ENCODE results near the gene VNN1.

VNN1 gene, protein sequence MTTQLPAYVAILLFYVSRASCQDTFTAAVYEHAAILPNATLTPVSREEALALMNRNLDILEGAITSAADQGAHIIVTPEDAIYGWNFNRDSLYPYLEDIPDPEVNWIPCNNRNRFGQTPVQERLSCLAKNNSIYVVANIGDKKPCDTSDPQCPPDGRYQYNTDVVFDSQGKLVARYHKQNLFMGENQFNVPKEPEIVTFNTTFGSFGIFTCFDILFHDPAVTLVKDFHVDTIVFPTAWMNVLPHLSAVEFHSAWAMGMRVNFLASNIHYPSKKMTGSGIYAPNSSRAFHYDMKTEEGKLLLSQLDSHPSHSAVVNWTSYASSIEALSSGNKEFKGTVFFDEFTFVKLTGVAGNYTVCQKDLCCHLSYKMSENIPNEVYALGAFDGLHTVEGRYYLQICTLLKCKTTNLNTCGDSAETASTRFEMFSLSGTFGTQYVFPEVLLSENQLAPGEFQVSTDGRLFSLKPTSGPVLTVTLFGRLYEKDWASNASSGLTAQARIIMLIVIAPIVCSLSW

DNA sequence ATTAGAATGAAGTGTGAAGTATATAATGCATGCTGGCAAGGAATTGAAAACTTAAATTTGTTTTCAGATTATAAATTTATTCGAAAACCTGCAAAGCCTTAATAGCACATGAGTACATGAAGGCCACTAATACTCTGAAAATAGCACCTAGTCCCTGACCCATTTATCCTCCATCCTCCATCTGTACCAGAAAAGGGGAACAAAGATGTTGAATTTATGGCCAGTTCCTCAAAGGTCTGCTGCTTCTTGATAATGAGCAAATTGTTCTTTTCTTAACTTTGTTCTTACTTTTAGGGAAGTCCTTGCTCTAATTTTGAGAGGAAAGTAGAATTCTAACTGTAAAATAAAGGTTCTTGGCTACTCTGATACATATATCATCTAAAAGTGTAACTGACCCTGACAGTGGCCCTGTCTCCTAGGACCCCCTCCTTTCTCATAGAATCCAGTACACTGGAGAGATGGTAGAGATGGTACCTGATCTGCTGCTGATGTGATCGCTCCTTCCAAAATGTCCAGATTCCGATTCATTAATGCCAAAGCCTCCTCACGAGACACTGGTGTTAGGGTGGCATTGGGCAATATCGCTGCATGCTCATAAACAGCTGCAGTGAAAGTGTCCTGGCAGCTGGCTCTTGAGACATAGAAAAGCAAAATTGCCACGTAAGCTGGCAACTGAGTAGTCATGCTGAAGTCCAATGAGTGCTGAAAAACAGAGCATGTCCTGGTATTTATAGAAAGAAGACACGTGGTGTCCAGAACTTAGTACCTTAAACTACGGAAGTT is at the start of gene VNN1:
TSS of gene VNN1 (minus strand) at position 704 of the 783 bp plus-strand sequence. CDS start at position 684, 20 bp downstream.
- H3K36me3 ChIP-seq (ENCODE audit: insufficient read depth, low read length) = no peaks in the 10 kb centered on the region
- no peaks in the 10 kb centered on the region for H3K27me3 ChIP-seq (ENCODE audit: insufficient read depth, low read length)
- no peak within 1 kb of the TSS for H2AFZ ChIP-seq (ENCODE audit: low read depth, low read length)
- no peak within 1 kb of the TSS for H3K4me3 ChIP-seq (ENCODE audit: low read length)
- H3K4me1 ChIP-seq (ENCODE audit: insufficient read depth, low read length) = no peaks in the 10 kb centered on the region
- H3K9me3 ChIP-seq (ENCODE audit: low read length) = no peaks in the 10 kb centered on the region

DNA sequence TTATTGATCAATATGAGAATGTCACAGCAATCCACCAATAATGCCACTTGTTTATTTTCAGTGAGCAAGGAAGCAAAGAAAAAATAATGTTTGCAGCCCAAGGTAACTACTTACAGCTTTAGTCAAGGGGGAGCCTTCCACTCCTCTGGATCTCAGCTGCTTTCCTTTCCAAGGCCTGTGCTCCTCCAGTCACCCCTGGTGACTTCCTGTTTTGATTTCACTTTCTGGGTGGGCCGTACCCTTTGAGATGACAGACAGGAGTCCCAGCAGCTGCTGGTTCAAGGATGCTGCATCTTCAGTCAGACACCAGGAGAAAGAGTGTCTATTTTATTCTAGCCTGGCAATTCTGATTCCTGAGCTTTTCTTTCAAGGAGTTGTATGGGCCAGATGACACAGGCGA is 49.4 kb upstream of the VNN1 start:
- Histone ChIP-seq H3K4me3 (ENCODE audit: low read length) (no peak overlapping the region), H3K27me3 (ENCODE audit: insufficient read depth, low read length) (no peaks in the 10 kb centered on the region), H3K4me1 (ENCODE audit: insufficient read depth, low read length) (no peaks in the 10 kb centered on the region), H3K36me3 (ENCODE audit: insufficient read depth, low read length) (no peaks in the 10 kb centered on the region), H3K9me3 (ENCODE audit: low read length) (no peaks in the 10 kb centered on the region), H2AFZ (ENCODE audit: low read depth, low read length) (no peak overlapping the region)

DNA sequence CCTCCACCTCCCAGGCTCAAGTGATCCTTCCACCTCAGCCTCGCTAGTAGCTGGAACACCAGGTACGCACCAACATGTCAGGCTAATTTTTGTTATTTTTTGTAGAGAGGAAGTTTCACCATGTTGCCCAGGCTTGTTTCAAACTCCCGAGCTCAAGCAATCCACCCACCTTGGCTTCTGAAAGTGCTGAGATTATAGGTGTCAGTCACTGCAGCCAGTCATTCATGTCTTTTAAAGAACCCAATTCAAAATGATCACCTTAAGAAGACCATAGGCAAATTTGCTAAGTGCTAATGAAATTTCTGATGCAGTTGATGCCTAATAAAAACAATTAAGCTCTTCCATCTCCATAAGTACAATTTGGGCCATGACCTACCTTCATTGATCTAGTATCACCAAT is 46.4 kb upstream of the VNN1 start:
- H3K4me3 ChIP-seq (ENCODE audit: low read length) = no peak overlapping the region
- H3K9me3 ChIP-seq (ENCODE audit: low read length) = no peaks in the 10 kb centered on the region
- H3K4me1 ChIP-seq (ENCODE audit: insufficient read depth, low read length) = no peaks in the 10 kb centered on the region
- H2AFZ ChIP-seq (ENCODE audit: low read depth, low read length) = no peak overlapping the region
- H3K36me3 ChIP-seq (ENCODE audit: insufficient read depth, low read length) = no peaks in the 10 kb centered on the region
- no peaks in the 10 kb centered on the region for H3K27me3 ChIP-seq (ENCODE audit: insufficient read depth, low read length)

DNA sequence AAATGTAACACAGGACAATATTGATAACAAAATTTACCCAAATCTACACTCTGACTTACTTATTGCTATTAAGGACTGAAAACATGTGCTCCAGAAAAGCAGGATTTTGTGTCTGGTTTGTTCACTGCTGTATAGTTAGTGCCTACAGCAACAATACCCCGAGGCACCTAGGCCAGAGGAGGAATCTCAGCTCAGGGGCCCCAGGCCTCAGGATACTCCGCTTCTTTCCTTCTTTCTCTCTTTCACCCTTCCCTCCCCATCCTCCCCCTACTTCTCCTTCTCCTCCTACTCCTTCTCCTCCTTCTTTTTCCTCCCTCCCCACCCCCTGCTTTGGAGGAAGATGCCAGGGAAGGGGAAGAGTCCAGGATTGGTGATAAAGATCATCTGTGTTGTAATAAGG is 44.8 kb upstream of the VNN1 start:
- Histone ChIP-seq H3K36me3 (ENCODE audit: insufficient read depth, low read length) (no peaks in the 10 kb centered on the region), H3K27me3 (ENCODE audit: insufficient read depth, low read length) (no peaks in the 10 kb centered on the region), H2AFZ (ENCODE audit: low read depth, low read length) (no peak overlapping the region), H3K9me3 (ENCODE audit: low read length) (no peaks in the 10 kb centered on the region), H3K4me3 (ENCODE audit: low read length) (no peak overlapping the region), H3K4me1 (ENCODE audit: insufficient read depth, low read length) (no peaks in the 10 kb centered on the region)

DNA sequence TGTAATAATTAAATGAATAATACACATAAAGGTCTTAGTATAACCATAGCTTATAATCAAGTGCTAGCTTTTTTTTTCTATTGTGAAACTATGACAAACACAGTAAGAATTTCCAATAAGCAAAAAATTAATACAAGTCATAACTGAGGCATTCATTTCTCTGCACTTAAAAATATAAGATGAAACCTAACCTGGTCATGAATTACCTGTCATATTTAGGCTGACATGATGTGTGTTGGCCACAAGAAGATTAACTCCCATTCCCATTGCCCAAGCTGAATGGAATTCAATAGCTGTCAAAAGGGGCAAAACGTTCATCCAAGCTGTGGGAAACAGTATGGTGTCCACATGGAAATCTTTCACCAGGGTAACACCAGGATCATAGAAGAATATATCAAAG is 38.4 kb upstream of the VNN1 start:
- Histone ChIP-seq H3K4me3 (ENCODE audit: low read length) (no peak overlapping the region), H3K4me1 (ENCODE audit: insufficient read depth, low read length) (no peaks in the 10 kb centered on the region), H2AFZ (ENCODE audit: low read depth, low read length) (no peak overlapping the region), H3K9me3 (ENCODE audit: low read length) (no peaks in the 10 kb centered on the region), H3K36me3 (ENCODE audit: insufficient read depth, low read length) (no peaks in the 10 kb centered on the region), H3K27me3 (ENCODE audit: insufficient read depth, low read length) (no peaks in the 10 kb centered on the region)

DNA sequence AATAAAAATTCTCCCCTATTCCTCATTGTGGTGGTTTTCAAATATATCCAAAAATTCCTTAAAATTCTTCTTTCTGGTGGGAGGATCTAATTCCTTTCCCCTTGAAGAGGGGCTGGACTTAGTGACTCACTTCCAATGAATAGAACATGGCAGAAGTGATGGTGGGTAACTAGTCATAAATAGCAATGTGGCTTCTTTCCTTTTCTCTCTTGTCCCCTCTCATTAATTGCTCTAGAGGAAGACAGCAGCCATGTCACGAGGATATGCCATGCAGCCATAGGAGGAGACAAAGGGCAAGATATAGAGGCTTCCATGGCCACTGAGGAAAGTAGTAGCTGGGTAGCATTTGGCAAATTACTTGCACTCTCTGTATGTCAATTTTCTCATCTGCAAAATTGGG is 38.0 kb upstream of the VNN1 start:
- Histone ChIP-seq H3K4me1 (ENCODE audit: insufficient read depth, low read length) (no peaks in the 10 kb centered on the region), H3K9me3 (ENCODE audit: low read length) (no peaks in the 10 kb centered on the region), H3K27me3 (ENCODE audit: insufficient read depth, low read length) (no peaks in the 10 kb centered on the region), H3K36me3 (ENCODE audit: insufficient read depth, low read length) (no peaks in the 10 kb centered on the region), H2AFZ (ENCODE audit: low read depth, low read length) (no peak overlapping the region), H3K4me3 (ENCODE audit: low read length) (no peak overlapping the region)

DNA sequence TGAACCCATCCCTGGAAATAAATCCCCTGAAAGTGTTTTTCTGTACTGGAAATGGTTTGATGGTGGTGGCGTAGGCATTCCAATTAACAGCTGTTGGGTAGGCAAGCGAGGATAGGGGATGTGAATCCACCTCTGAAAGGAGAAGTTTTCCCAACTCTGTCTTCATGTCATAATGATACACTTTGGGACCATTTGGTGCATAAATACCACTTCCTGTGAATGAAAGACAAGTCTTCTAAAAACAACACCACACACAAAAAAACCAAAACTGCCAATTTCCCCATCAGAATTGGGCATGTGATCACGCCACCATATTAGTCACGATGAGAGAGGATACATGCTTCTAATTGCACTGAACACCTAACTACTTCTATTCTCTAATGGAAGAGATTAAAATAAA is 37.5 kb upstream of the VNN1 start:
- H3K36me3 ChIP-seq (ENCODE audit: insufficient read depth, low read length) = no peaks in the 10 kb centered on the region
- H3K4me3 ChIP-seq (ENCODE audit: low read length) = no peak overlapping the region
- H3K9me3 ChIP-seq (ENCODE audit: low read length) = no peaks in the 10 kb centered on the region
- H3K4me1 ChIP-seq (ENCODE audit: insufficient read depth, low read length) = no peaks in the 10 kb centered on the region
- no peak overlapping the region for H2AFZ ChIP-seq (ENCODE audit: low read depth, low read length)
- H3K27me3 ChIP-seq (ENCODE audit: insufficient read depth, low read length) = no peaks in the 10 kb centered on the region

DNA sequence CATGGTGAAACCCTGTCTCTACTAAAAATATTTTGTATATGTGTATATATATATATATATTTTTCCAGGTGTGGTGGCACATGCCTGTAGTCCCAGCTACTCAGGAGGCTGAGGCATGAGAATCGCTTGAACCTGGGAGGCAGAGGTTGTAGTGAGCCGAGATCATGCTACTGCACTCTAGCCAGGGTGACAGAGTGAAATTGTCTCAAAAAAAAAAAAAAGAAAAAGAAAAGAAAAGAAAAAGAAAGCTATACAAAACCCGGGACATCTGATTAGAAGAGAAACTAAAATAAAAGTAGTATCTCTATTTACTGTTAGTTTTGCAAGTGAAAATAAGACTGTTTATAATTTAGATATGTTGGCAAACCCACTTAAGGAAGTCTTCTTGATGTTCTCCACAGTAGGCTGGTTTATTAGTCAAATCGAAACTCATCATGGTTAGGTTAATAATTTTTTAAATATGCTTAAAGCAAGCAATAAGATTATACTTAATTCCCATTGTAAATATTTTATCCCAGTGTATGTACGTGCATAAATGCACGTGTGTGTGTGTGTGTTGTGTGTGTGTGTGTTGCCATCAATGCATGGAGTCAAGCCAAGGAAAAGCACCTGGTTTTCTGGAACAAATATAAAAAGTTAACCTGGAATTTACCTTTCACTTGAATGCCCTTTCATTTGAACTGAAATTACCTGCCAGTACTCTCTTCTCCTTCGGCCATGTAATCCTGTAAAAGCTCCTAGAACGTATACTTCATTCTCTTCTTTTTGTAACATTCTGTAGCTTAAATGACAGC is 36.8 kb upstream of the VNN1 start:
- H3K27me3 ChIP-seq (ENCODE audit: insufficient read depth, low read length) = no peaks in the 10 kb centered on the region
- H3K4me3 ChIP-seq (ENCODE audit: low read length) = no peak overlapping the region
- H2AFZ ChIP-seq (ENCODE audit: low read depth, low read length) = no peak overlapping the region
- no peaks in the 10 kb centered on the region for H3K9me3 ChIP-seq (ENCODE audit: low read length)
- H3K4me1 ChIP-seq (ENCODE audit: insufficient read depth, low read length) = no peaks in the 10 kb centered on the region
- no peaks in the 10 kb centered on the region for H3K36me3 ChIP-seq (ENCODE audit: insufficient read depth, low read length)

DNA sequence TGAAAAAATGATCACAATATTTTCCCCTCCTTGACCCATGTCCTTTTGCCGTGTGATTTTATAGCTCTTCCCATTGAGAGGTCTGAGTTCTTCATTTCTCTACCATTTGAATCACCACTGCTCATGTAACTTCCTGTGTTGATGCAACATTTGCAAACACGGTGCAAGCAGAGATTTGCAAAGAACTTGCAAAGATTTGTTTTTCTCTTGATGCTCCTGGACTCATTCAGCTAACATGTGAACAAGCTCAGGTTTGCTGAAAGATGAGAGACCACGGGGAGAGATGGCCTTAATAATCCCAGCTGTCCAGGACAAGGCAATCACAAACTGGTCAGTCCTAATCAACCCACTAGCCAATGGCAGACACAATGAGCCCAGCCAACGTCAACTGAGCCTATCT is 35.3 kb upstream of the VNN1 start:
- H3K4me3 ChIP-seq (ENCODE audit: low read length) = no peak overlapping the region
- no peaks in the 10 kb centered on the region for H3K4me1 ChIP-seq (ENCODE audit: insufficient read depth, low read length)
- no peaks in the 10 kb centered on the region for H3K36me3 ChIP-seq (ENCODE audit: insufficient read depth, low read length)
- H3K27me3 ChIP-seq (ENCODE audit: insufficient read depth, low read length) = no peaks in the 10 kb centered on the region
- H2AFZ ChIP-seq (ENCODE audit: low read depth, low read length) = no peak overlapping the region
- H3K9me3 ChIP-seq (ENCODE audit: low read length) = no peaks in the 10 kb centered on the region

DNA sequence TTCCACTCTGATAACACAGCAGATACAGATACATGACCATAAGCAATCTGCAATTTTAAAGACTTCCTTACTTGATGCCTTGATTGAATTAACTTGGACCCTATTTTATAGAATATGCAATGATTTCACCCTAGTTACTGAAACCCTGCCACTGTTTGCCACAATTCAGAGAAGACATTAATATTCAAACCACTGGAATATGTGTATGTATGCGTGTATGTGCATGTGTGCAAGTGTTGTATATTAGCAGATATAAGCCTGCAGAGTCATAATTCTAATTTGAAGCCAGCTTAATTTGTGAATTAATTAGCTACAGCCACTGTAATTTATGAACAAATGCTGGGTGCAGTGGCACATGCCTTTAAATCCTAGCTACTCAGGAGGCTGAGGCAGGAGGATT is 34.6 kb upstream of the VNN1 start:
- Histone ChIP-seq H3K4me3 (ENCODE audit: low read length) (no peak overlapping the region), H3K36me3 (ENCODE audit: insufficient read depth, low read length) (no peaks in the 10 kb centered on the region), H3K27me3 (ENCODE audit: insufficient read depth, low read length) (no peaks in the 10 kb centered on the region), H3K4me1 (ENCODE audit: insufficient read depth, low read length) (no peaks in the 10 kb centered on the region), H2AFZ (ENCODE audit: low read depth, low read length) (no peak overlapping the region), H3K9me3 (ENCODE audit: low read length) (no peaks in the 10 kb centered on the region)

DNA sequence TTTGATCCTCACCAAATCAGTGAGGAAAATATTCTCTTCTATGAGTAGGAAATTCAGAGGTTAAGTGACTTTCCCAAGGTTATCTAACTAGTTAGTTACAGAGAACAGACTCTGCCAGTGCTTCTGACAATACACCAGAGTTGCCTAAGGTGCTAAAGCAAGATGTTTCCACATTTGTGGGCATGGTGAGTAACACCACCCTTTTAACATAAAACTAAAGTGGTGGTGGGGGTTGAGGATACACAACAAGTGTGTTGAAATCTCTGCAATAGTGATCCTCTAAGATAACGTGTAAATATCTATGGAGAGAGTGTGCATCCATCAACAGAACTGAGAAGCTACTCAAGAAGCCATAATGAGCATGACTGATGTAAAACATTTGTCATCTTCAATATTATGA is 32.2 kb upstream of the VNN1 start:
- no peak overlapping the region for H3K4me3 ChIP-seq (ENCODE audit: low read length)
- no peaks in the 10 kb centered on the region for H3K9me3 ChIP-seq (ENCODE audit: low read length)
- H3K36me3 ChIP-seq (ENCODE audit: insufficient read depth, low read length) = no peaks in the 10 kb centered on the region
- H3K27me3 ChIP-seq (ENCODE audit: insufficient read depth, low read length) = no peaks in the 10 kb centered on the region
- H3K4me1 ChIP-seq (ENCODE audit: insufficient read depth, low read length) = no peaks in the 10 kb centered on the region
- no peak overlapping the region for H2AFZ ChIP-seq (ENCODE audit: low read depth, low read length)

DNA sequence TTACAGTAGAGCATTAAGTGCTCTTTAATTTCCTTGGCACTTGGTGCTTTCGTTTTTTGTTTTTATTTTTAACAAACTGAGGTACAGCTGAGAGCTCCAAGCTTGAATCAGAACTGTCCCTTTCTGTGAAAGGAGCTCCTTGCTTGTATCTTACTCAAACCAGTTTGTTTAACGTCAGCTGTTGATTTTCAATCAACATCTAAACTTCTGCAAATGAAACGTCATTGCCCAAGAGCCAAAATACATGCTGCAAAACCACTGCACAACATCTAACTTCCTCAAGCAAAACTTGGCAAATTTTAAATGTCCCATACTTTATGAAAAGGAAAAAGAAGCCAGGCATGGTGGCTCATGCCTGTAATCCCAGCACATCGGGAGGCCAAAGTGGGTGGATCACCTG is 28.6 kb upstream of the VNN1 start:
- no peaks in the 10 kb centered on the region for H3K27me3 ChIP-seq (ENCODE audit: insufficient read depth, low read length)
- H3K36me3 ChIP-seq (ENCODE audit: insufficient read depth, low read length) = no peaks in the 10 kb centered on the region
- H2AFZ ChIP-seq (ENCODE audit: low read depth, low read length) = no peak overlapping the region
- no peaks in the 10 kb centered on the region for H3K4me1 ChIP-seq (ENCODE audit: insufficient read depth, low read length)
- no peaks in the 10 kb centered on the region for H3K9me3 ChIP-seq (ENCODE audit: low read length)
- no peak overlapping the region for H3K4me3 ChIP-seq (ENCODE audit: low read length)

DNA sequence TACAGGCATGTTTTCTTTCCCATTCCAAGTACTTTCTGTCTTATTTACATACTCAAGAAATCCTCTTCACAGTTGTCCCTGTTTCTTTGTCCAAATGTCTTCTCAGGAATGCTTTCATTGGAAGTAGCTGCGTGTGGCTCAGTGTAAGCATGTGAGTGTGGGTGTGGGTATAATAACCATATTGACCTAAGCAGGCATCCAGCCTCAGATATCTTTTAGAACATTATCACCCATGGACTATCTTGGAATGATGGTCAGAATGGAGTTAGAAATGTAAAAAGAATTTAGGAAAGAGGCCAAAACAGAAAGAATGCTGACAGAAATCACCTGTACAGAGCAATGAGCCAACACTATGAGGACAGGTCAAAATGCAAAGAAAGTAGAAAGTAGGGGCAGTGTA is 27.4 kb upstream of the VNN1 start:
- no peaks in the 10 kb centered on the region for H3K27me3 ChIP-seq (ENCODE audit: insufficient read depth, low read length)
- H3K4me1 ChIP-seq (ENCODE audit: insufficient read depth, low read length) = no peaks in the 10 kb centered on the region
- H3K9me3 ChIP-seq (ENCODE audit: low read length) = no peaks in the 10 kb centered on the region
- H3K4me3 ChIP-seq (ENCODE audit: low read length) = no peak overlapping the region
- no peak overlapping the region for H2AFZ ChIP-seq (ENCODE audit: low read depth, low read length)
- H3K36me3 ChIP-seq (ENCODE audit: insufficient read depth, low read length) = no peaks in the 10 kb centered on the region

All from neuron (in vitro differentiated cells).